GM23338 (cell line): Measurements from ENCODE around the gene BCAP31. TPM values are rescaled to one million over a fixed set of nuclear protein-coding genes. Genes with fewer than 3 reads are reported as not detected.
"Not testable (repeated sequence)": the region's sequence is repeated elsewhere in the genome, so short reads cannot be mapped to it uniquely, and the experiment has no call there.

Experiments used
- ATAC-seq: fragments of 200-7000 bp; cut with Tn5 transposase; 3 replicates; pipeline ENCODE4 v1.9.1; 2020
- DNase-seq: peaks from one replicate; pipeline ENCODE4 v3.0.0-alpha.2; 2015; ENCODE audit warnings: low spot score
- H2AFZ ChIP-seq: fragments of 200-600 bp; sonication (generic); 2 replicates; pipeline ENCODE4 v1.8.0; 2016; ENCODE audit warnings: antibody characterized with exemption, mild to moderate bottlenecking, moderate library complexity
- H3F3A ChIP-seq: fragments of 200-600 bp; sonication (generic); replicated peaks from 2 replicates; pipeline ENCODE4 v1.8.0; 2017; ENCODE audit warnings: antibody characterized with exemption, mixed run types, low read depth
- H3K27ac ChIP-seq: fragments of 200-600 bp; sonication (generic); 2 replicates; pipeline ENCODE4 v1.6.1; 2016; ENCODE audit warnings: low read depth
- H3K27me3 ChIP-seq: fragments of 200-600 bp; sonication (generic); 2 replicates; pipeline ENCODE4 v1.8.0; 2016; ENCODE audit warnings: mild to moderate bottlenecking, mixed run types, moderate library complexity; ENCODE audit not compliant: insufficient read depth
- H3K36me3 ChIP-seq: fragments of 200-600 bp; sonication (generic); 2 replicates; pipeline ENCODE4 v1.8.0; 2016; ENCODE audit warnings: mild to moderate bottlenecking; ENCODE audit not compliant: insufficient read depth
- H3K4me1 ChIP-seq: fragments of 200-600 bp; sonication (generic); 2 replicates; pipeline ENCODE4 v1.8.0; 2016; ENCODE audit warnings: mild to moderate bottlenecking, moderate library complexity; ENCODE audit not compliant: insufficient read depth
- H3K4me2 ChIP-seq: fragments of 200-600 bp; sonication (generic); 2 replicates; pipeline ENCODE4 v1.7.1; 2017; ENCODE audit warnings: mixed run types
- H3K4me3 ChIP-seq: fragments of 200-600 bp; sonication (generic); 2 replicates; pipeline ENCODE4 v1.6.1; 2016; ENCODE audit warnings: mixed run types
- H3K79me2 ChIP-seq: fragments of 200-600 bp; sonication (generic); replicated peaks from 2 replicates; pipeline ENCODE4 v1.8.0; 2017; ENCODE audit warnings: mild to moderate bottlenecking; ENCODE audit not compliant: insufficient read depth
- H3K9me2 ChIP-seq: fragments of 200-600 bp; sonication (generic); 2 replicates; pipeline ENCODE4 v1.8.0; 2017; ENCODE audit not compliant: insufficient read depth
- H4K20me1 ChIP-seq: fragments of 200-600 bp; sonication (generic); replicated peaks from 2 replicates; pipeline ENCODE4 v1.8.0; 2017; ENCODE audit warnings: mild to moderate bottlenecking; ENCODE audit not compliant: insufficient read depth
- H3K27ac Mint-ChIP-seq: 2 replicates; pipeline ENCODE4 v1.8.0; 2020; ENCODE audit warnings: inconsistent platforms, mild to moderate bottlenecking, moderate library complexity, mixed read lengths
- H3K27me3 Mint-ChIP-seq: 3 replicates; pipeline ENCODE4 v1.8.0; 2022; ENCODE audit warnings: low read depth, mild to moderate bottlenecking, moderate library complexity, mixed read lengths, inconsistent platforms; ENCODE audit not compliant: insufficient read depth, poor library complexity
- H3K36me3 Mint-ChIP-seq: 3 replicates; pipeline ENCODE4 v1.8.0; 2021; ENCODE audit warnings: low read depth, mild to moderate bottlenecking, inconsistent platforms, moderate library complexity, mixed read lengths
- H3K4me1 Mint-ChIP-seq: 3 replicates; pipeline ENCODE4 v1.8.0; 2020; ENCODE audit warnings: mild to moderate bottlenecking, inconsistent platforms, mixed read lengths
- H3K4me3 Mint-ChIP-seq: 3 replicates; pipeline ENCODE4 v1.8.0; 2021; ENCODE audit warnings: moderate library complexity, mild to moderate bottlenecking, inconsistent platforms, mixed read lengths
- H3K9me3 Mint-ChIP-seq: 3 replicates; pipeline ENCODE4 v1.8.0; 2020; ENCODE audit warnings: moderate library complexity, mild to moderate bottlenecking, inconsistent platforms, mixed read lengths
- CTCF ChIP-seq, 2 experiments: fragments of 200-600 bp in 1 of 2; sonication (generic) in 1 of 2; conservative IDR thresholded peaks; 2 replicates each; pipeline versions ENCODE4 v1.5.1 to v1.6.1; 2016 to 2017; ENCODE audit warnings: antibody characterized with exemption in 2 of 2, low read depth in 2 of 2, mild to moderate bottlenecking in 2 of 2, moderate library complexity in 1 of 2
- POLR2AphosphoS5 ChIP-seq: IDR thresholded peaks from 2 replicates; pipeline ENCODE4 v1.6.1; 2016; ENCODE audit warnings: antibody characterized with exemption, low read depth
- polyA plus RNA-seq: library from polyadenylated mRNA; unstranded; fragments of >200 nt; fragmentation: Nextera tagmentation; extraction: Ambion mirVana; gene quantifications from 2 replicates; pipeline ENCODE4 v1.2.1, GENCODE V29; 2016
- total RNA-seq: library from RNA; depleted of rRNA; stranded (reverse); fragments of >200 nt; shearing (Covaris generic); gene quantifications from 2 replicates; pipeline ENCODE4 v1.2.3, GENCODE V29; 2014

The BCAP31 gene
- total and polyA plus RNA-seq, 2 experiments from 2014 or later, result 85.0 to 145 TPM

DNA sequence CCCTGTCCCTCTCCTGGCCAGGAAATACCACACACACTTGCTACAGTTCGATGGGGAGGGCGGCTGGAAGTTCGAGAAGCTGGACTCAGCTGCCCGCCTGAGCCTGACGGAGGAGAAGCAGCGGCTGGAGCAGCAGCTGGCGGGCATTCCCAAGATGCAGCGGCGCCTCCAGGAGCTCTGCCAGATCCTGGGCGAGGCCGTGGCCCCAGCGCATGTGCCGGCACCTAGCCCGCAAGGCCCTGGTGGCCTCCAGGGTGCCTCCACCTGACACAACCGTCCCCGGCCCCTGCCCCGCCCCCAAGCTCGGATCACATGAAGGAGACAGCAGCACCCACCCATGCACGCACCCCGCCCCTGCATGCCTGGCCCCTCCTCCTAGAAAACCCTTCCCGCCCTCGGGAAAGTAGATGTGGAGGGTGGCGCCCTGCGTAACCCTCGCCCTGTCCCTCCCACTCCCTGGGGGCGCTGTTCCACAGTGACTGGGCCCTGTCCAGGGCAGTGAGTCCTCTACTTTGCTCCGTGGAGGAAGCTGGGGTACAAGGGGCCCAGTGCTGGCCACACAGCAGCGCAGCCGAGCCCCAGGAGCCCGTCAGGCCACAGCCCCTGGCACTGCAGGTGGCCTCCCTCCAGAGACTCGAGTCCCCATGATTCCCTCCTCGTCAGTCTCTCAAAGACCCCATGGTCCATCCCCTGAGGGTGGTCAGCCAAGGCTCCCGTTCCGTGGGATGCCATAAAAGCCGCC, 19.5 kb upstream of the BCAP31 start:
- peak overlapping the region; percentile 54 for H3K4me3 ChIP-seq
- H3K27me3 Mint-ChIP-seq, H3K4me1 Mint-ChIP-seq, H3F3A ChIP-seq, H3K27me3 ChIP-seq, H3K36me3 ChIP-seq, H3K36me3 Mint-ChIP-seq, H3K79me2 ChIP-seq, H3K9me2 ChIP-seq, H2AFZ ChIP-seq, H3K4me1 ChIP-seq, H4K20me1 ChIP-seq, H3K27ac Mint-ChIP-seq, H3K27ac ChIP-seq, H3K9me3 Mint-ChIP-seq: not testable (repeated sequence)
- DNase-seq (peak; percentile 53), ATAC-seq (peak; percentile 79)
- TF ChIP-seq CTCF (conservative IDR thresholded peaks at IDR 0.05; ENCODE audit: low read depth in 2 of 2) (peak; percentile 16 to 49; a peak in 2 of 4 replicates), POLR2AphosphoS5 (0 out of 2 replicates have a peak, but pooled peaks have one; percentile 37)
- H3K4me2 ChIP-seq, result peak overlapping the region; percentile 75
- H3K4me3 Mint-ChIP-seq, result peak overlapping the region; percentile 79

DNA sequence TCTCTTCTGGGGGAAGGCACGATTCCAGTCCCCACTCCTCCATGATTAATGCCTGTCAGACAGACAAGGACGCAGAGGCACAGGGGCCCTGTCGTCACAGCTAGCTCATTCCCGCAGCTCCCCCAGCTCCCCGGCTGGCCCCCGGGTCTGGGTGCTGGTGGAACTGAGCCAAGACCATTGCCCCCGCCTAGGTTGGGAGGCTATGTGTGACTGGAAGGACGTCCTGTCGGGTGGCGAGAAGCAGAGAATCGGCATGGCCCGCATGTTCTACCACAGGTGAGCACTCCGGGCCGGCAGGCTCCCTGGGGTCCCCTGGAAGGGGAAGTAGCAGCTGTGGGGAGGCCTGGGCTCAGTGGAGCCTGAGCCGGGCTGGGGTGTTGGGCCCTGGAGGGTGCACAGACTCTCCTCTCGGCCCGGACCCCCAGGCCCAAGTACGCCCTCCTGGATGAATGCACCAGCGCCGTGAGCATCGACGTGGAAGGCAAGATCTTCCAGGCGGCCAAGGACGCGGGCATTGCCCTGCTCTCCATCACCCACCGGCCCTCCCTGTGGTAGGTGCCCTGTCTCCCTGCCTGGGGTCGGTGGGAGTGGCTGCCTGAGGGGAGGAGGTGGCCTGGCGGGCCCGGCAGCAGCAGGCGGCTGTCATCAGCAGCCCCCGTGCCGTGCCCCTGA, 18.7 kb upstream of the BCAP31 start:
- H3K27ac ChIP-seq, DNase-seq, H3K79me2 ChIP-seq, H3K27me3 ChIP-seq, H3K36me3 Mint-ChIP-seq, H3K27ac Mint-ChIP-seq, H3K36me3 ChIP-seq, H3K4me1 Mint-ChIP-seq, H3K9me3 Mint-ChIP-seq, H4K20me1 ChIP-seq, ATAC-seq, H2AFZ ChIP-seq, H3K27me3 Mint-ChIP-seq, H3K9me2 ChIP-seq, H3F3A ChIP-seq, H3K4me1 ChIP-seq: not testable (repeated sequence)
- Histone ChIP-seq H3K4me2 (peak overlapping the region; percentile 51; the same call in 1 of the 2 replicates), H3K4me3 (0 out of 2 replicates have a peak overlapping the region, but pooled peaks have one; percentile 26)
- H3K4me3 Mint-ChIP-seq, result 0 out of 3 replicates have a peak overlapping the region, but pooled peaks have one; percentile 79

DNA sequence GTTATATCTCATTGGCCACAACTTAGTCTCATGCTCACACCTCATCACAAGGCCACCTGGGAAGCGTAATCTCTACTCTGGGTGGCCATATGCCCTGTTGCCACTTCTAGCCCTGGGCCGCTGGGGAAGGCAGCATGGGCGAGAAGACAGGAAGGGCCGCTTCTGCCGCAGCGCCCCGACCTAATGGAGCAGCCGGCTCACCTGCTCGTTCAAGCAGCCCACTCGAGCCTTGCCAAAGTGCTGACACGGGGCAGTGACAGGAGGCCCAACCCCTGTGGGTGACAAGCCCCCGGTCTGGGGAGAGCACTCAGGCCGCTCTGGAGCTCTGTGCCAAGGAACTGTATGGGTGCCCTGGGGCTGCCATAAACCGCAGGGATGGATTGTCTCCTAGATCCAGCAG, 17.9 kb upstream of the BCAP31 start:
- not testable (repeated sequence) for H3K4me3 ChIP-seq, H3F3A ChIP-seq, H3K27me3 Mint-ChIP-seq, H3K79me2 ChIP-seq, H2AFZ ChIP-seq, DNase-seq, H4K20me1 ChIP-seq, H3K36me3 Mint-ChIP-seq, H3K36me3 ChIP-seq, H3K4me1 Mint-ChIP-seq, H3K4me1 ChIP-seq, H3K4me3 Mint-ChIP-seq, H3K4me2 ChIP-seq, H3K27me3 ChIP-seq, H3K27ac Mint-ChIP-seq, H3K9me3 Mint-ChIP-seq, H3K27ac ChIP-seq, ATAC-seq, H3K9me2 ChIP-seq
